HepG2 (cell line): ENCODE data around the gene C12orf56. TPM values are rescaled to one million over a fixed set of nuclear protein-coding genes. Genes with fewer than 3 reads are reported as not detected.
"Not testable (repeated sequence)": the region's sequence is repeated elsewhere in the genome, so short reads cannot be mapped to it uniquely, and the experiment has no call there.

Experiments used
- ATAC-seq: fragments of 200-7000 bp; cut with Tn5 transposase; 3 replicates; pipeline ENCODE4 v1.9.1; 2020; ENCODE audit warnings: mild to moderate bottlenecking, moderate library complexity
- BruUV-seq: library from RNA; stranded (reverse); fragments of 400-500 nt; replicated peaks from 2 replicates; lab custom pipeline; 2021; lab: Mats Ljungman, UMichigan
- CTCF ChIA-PET: fragments of 300-600 bp; formaldehyde crosslinking; extraction: SDS; loops from one replicate; lab custom pipeline; 2021; ENCODE audit warnings: low total read pairs, inconsistent platforms, low intra/inter-chr PET ratio; lab: Yijun Ruan, JAX
- POLR2A ChIA-PET: fragments of 350-600 bp; sonication (Branson Sonifier 250); formaldehyde crosslinking; loops from one replicate; lab custom pipeline; 2020; ENCODE audit warnings: antibody characterized with exemption, inconsistent platforms; lab: Yijun Ruan, JAX
- DNase-seq: peaks from one replicate; pipeline ENCODE4 v3.0.0-alpha.2; 2015; ENCODE audit warnings: low spot score
- FAIRE-seq: peaks from 3 replicates; lab custom pipeline; 2011; peaks lifted over from hg19 to GRCh38; lab: Jason Lieb, UNC
- H2AFZ ChIP-seq: one replicate; pipeline ENCODE4 v1.6.1; 2011; ENCODE audit warnings: low read length, inconsistent platforms
- H3K27ac ChIP-seq: fragments of 300-600 bp; 3 replicates; pipeline ENCODE4 v1.8.0; 2011; ENCODE audit warnings: mixed run types, mild to moderate bottlenecking, mixed read lengths, low read length, inconsistent platforms; ENCODE audit not compliant: insufficient read depth; ENCODE audit errors: extremely low read length
- H3K27me3 ChIP-seq, 2 experiments: fragments of 200-600 bp in 1 of 2; 2 replicates in 1 of 2; 3 replicates in 1 of 2; pipeline versions ENCODE4 v1.6.0 to v1.8.0; 2011; ENCODE audit warnings: low read length in 2 of 2, mild to moderate bottlenecking in 2 of 2, moderate library complexity in 2 of 2, inconsistent platforms in 1 of 2; ENCODE audit not compliant: insufficient read depth in 2 of 2, control insufficient read depth in 1 of 2
- H3K36me3 ChIP-seq, 2 experiments: fragments of 200-600 bp in 1 of 2; replicated peaks in 1 of 2; 2 replicates in 1 of 2; 3 replicates in 1 of 2; pipeline versions ENCODE4 v1.5.1 to v1.8.0; 2011; ENCODE audit warnings: low read length in 2 of 2, inconsistent platforms in 1 of 2; ENCODE audit not compliant: insufficient read depth in 2 of 2, control insufficient read depth in 1 of 2
- H3K4me1 ChIP-seq: 2 replicates; pipeline ENCODE4 v1.5.1; 2012; ENCODE audit warnings: low read length, inconsistent platforms; ENCODE audit not compliant: insufficient read depth
- H3K4me2 ChIP-seq: 2 replicates; pipeline ENCODE4 v1.6.0; 2011; ENCODE audit warnings: low read depth, low read length, inconsistent platforms
- H3K4me3 ChIP-seq, 3 experiments: fragments of 200-600 bp in 1 of 3; sonication (generic), shearing (Covaris generic) in 1 of 3; replicated peaks in 1 of 3; 2 replicates each; pipeline ENCODE4 v1.5.1; 2011 to 2016; ENCODE audit warnings: low read length in 3 of 3, inconsistent platforms in 2 of 3, low read depth in 2 of 3, mild to moderate bottlenecking in 2 of 3, control low read depth in 1 of 3, mixed read lengths in 1 of 3; ENCODE audit not compliant: insufficient read depth in 1 of 3
- H3K79me2 ChIP-seq: one replicate; pipeline ENCODE4 v1.6.1; 2011; ENCODE audit warnings: low read length, inconsistent platforms; ENCODE audit not compliant: insufficient read depth
- H3K9ac ChIP-seq: 2 replicates; pipeline ENCODE4 v1.6.0; 2011; ENCODE audit warnings: mild to moderate bottlenecking, low read depth, low read length, inconsistent platforms; ENCODE audit not compliant: insufficient read depth
- H3K9me3 ChIP-seq: 2 replicates; pipeline ENCODE4 v1.5.1; 2012; ENCODE audit warnings: mild to moderate bottlenecking, low read length
- H4K20me1 ChIP-seq: 2 replicates; pipeline ENCODE4 v1.6.0; 2011; ENCODE audit warnings: inconsistent platforms, mild to moderate bottlenecking, low read length, moderate library complexity; ENCODE audit not compliant: insufficient read depth
- CC2D1A ChIP-seq: sonication (generic); formaldehyde crosslinking; IDR thresholded peaks from 2 replicates; pipeline ENCODE4 v1.8.1; 2023; ENCODE audit warnings: mild to moderate bottlenecking, missing genetic modification reagents
- EEA1 ChIP-seq: sonication (generic); formaldehyde crosslinking; IDR thresholded peaks from 2 replicates; pipeline ENCODE4 v1.5.1; 2020; ENCODE audit warnings: mild to moderate bottlenecking, missing genetic modification reagents, borderline replicate concordance
- MAFF ChIP-seq: IDR thresholded peaks from 2 replicates; pipeline ENCODE4 v1.6.1; 2011; ENCODE audit warnings: low read depth, low read length, improper control_type of control experiment
- MAFK ChIP-seq, 2 experiments: IDR thresholded peaks in 1 of 2; conservative IDR thresholded peaks in 1 of 2; 2 replicates each; pipeline ENCODE4 v1.6.1; 2011; ENCODE audit warnings: improper control_type of control experiment in 2 of 2, low read length in 2 of 2
- WGBS: methylation state at CpG from one replicate; pipeline ENCODE4 v1.1.6; 2017; ENCODE audit warnings: low lambda C conversion rate; 5-methylcytosine and 5-hydroxymethylcytosine counted together
- in situ Hi-C: cut with HindIII; loops from 2 replicates; pipeline ENCODE4 v1.10.0; 2017; ENCODE audit warnings: low pct_unique_long_range_greater_than_20kb; ENCODE audit not compliant: extremely low pct_ligation_motif_present
- intact Hi-C: fragments of 100-400 bp; cut with micrococcal nuclease; formaldehyde crosslinking; loops from one replicate; pipeline ENCODE4 v1.10.0; 2022; ENCODE audit not compliant: unreplicated experiment
- polyA plus RNA-seq, 8 experiments: library from polyadenylated mRNA; depleted of rRNA in 3 of 8; stranded (reverse) in 7 of 8; unstranded in 1 of 8; fragments of >200 nt; fragmentation: Illumina TruSeq in 4 of 8; extraction: Trizol in 4 of 8; gene quantifications; 2 replicates each; pipeline versions ENCODE4 v1.2.1 to v1.2.3, GENCODE V29; 2011 to 2016; ENCODE audit warnings: low read depth in 4 of 8, missing spikeins in 1 of 8, mixed read lengths in 1 of 8; ENCODE audit not compliant: insufficient read depth in 1 of 8
- total RNA-seq, 5 experiments: library from RNA; depleted of rRNA; stranded (reverse); fragments of >200 nt; fragmentation: Illumina TruSeq; extraction: Trizol; gene quantifications; 2 replicates each; pipeline ENCODE4 v1.2.3, GENCODE V29; 2016; ENCODE audit warnings: low read depth in 1 of 5
- TF ChIP-seq, protein P1 (sequence below): IDR thresholded peaks from 2 replicates; pipeline ENCODE4 v1.6.1; 2018; ENCODE audit warnings: missing genetic modification reagents, mild to moderate bottlenecking, missing compliant biosample characterization

The C12orf56 gene
- total and polyA plus RNA-seq, 2 of the 13 experiments (the other 11 are each of a cell fraction or from before 2014, with no cell fraction given), result 0.07 TPM; not detected in 1

DNA sequence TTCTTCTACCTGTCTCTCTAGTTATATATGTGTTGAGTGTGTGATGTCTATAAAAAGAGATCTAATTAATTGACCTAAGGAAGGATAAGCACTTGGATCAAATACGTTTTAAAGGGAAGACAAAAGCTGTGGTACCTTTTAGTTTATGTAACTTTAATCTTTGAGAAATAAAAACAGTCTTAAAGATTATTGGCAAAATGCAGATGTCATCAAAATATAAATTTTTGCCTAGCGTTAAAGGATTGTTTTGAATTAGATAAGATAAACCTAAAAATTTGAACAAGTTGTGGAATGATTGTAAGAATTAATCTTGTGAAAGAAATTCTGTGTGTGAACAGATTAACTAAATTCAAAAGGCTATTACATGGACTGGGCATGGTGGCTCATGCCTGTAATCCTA, 42.9 kb downstream of the C12orf56 start:
- no peak overlapping the region for H2AFZ ChIP-seq
- no peak overlapping the region for H3K4me2 ChIP-seq
- H3K4me3 ChIP-seq, result no peak overlapping the region
- no peak overlapping the region for H3K9ac ChIP-seq
- H3K9me3 ChIP-seq, result no peaks in the 10 kb centered on the region
- peak; percentile 36 to 79; a peak in 3 of 4 replicates for TF ChIP-seq MAFK (conservative IDR thresholded peaks at IDR 0.05 in 1 of 2, IDR thresholded peaks at IDR 0.05 in 1 of 2; ENCODE audit: low read length in 2 of 2)
- peak; percentile 46; the same call in 1 of the 2 replicates for TF ChIP-seq MAFF
- no peak for TF ChIP-seq CC2D1A
- TF ChIP-seq EEA1, result no peak
- TF ChIP-seq, protein P1, sequence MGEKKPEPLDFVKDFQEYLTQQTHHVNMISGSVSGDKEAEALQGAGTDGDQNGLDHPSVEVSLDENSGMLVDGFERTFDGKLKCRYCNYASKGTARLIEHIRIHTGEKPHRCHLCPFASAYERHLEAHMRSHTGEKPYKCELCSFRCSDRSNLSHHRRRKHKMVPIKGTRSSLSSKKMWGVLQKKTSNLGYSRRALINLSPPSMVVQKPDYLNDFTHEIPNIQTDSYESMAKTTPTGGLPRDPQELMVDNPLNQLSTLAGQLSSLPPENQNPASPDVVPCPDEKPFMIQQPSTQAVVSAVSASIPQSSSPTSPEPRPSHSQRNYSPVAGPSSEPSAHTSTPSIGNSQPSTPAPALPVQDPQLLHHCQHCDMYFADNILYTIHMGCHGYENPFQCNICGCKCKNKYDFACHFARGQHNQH (CRISPR knock-in tag), result no peak
- DNase-seq (no peak), FAIRE-seq (no peak), ATAC-seq (no peak)
- H4K20me1 ChIP-seq, result no peaks in the 10 kb centered on the region
- no peaks in the 10 kb centered on the region for H3K4me1 ChIP-seq
- no peak overlapping the region for H3K27ac ChIP-seq
- no TSS peak for BruUV-seq
- no peaks in the 10 kb centered on the region for H3K79me2 ChIP-seq
- CTCF ChIA-PET, result no interaction called here
- in situ Hi-C loops, result no loop called here
- H3K27me3 ChIP-seq, result no peaks in the 10 kb centered on the region
- no peaks in the 10 kb centered on the region for H3K36me3 ChIP-seq
- POLR2A ChIA-PET, result no interaction called here
- intact Hi-C loops, result no loop called here
- WGBS, result 4% methylated on average over 2 of the region's 2 CpGs

DNA sequence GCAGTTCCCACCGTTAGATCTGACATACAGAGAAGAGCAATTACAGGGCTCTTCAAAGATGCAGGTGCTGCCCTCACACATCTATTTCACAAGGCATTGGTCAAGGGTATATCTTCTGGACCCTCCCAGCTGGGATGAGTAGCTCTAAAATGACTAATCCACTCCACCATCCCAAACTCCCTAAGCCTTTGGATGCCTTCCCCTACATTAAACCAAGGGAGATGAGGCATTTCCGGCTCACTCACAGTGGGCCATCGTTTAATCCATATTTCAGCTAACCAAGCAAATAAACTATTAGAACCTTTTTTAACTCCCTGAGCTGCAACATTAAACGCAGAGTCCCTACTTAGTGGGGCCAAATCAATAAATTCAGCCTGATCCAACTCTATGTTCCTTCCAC, 45.9 kb downstream of the C12orf56 start:
- H3K79me2 ChIP-seq, H3K4me3 ChIP-seq, DNase-seq, POLR2A ChIA-PET, H3K4me2 ChIP-seq, ATAC-seq, FAIRE-seq, H2AFZ ChIP-seq, H3K9ac ChIP-seq, H3K4me1 ChIP-seq, H3K36me3 ChIP-seq, in situ Hi-C loops, H3K27me3 ChIP-seq, BruUV-seq, H3K27ac ChIP-seq, H4K20me1 ChIP-seq, H3K9me3 ChIP-seq, CTCF ChIA-PET, intact Hi-C loops: not testable (repeated sequence)
- WGBS, result 16% methylated on average over 4 of the region's 4 CpGs

DNA sequence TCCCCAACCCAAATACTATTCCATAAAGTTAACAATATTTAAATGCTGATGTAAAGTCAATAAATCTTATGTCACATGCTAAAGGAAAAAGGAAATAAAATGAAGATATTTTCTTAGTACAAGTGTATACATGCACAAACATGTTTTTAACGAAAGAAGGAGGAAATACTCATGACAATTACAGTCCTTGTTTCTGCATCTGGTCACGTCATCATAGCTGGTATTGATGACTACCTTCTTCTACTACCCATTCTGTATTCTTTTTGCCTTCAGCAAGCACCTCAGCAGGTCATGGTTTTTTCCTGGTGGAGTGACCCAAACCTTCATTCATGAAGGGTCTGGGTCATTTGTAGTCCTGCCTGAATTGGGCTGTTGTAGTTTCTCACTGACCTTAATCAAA, 50.0 kb downstream of the C12orf56 start:
- ATAC-seq, DNase-seq, CTCF ChIA-PET, H2AFZ ChIP-seq, intact Hi-C loops, H3K27me3 ChIP-seq, H4K20me1 ChIP-seq, H3K79me2 ChIP-seq, H3K4me1 ChIP-seq, BruUV-seq, H3K4me2 ChIP-seq, FAIRE-seq, H3K36me3 ChIP-seq, POLR2A ChIA-PET, in situ Hi-C loops, H3K9me3 ChIP-seq, H3K27ac ChIP-seq, H3K4me3 ChIP-seq, H3K9ac ChIP-seq: not testable (repeated sequence)
- WGBS, result 2% methylated on average over 2 of the region's 2 CpGs
